Endothelial cell (in vitro differentiated cells): ENCODE measurements around the gene PCDHB11. TPM values are rescaled to one million over a fixed set of nuclear protein-coding genes. Genes with fewer than 3 reads are reported as not detected.
"Not testable (repeated sequence)": the region's sequence is repeated elsewhere in the genome, so short reads cannot be mapped to it uniquely, and the experiment has no call there.

Experiments
- DNase-seq: peaks from one replicate; pipeline ENCODE4 v3.0.0; 2021; ENCODE audit warnings: low spot score
- H3K27ac Mint-ChIP-seq: one replicate; pipeline ENCODE4 v1.8.0; 2021; ENCODE audit warnings: mixed read lengths, inconsistent platforms; ENCODE audit not compliant: unreplicated experiment
- H3K27me3 Mint-ChIP-seq: one replicate; pipeline ENCODE4 v1.8.0; 2021; ENCODE audit warnings: mild to moderate bottlenecking, moderate library complexity, mixed read lengths, inconsistent platforms; ENCODE audit not compliant: unreplicated experiment
- H3K36me3 Mint-ChIP-seq: one replicate; pipeline ENCODE4 v1.8.0; 2021; ENCODE audit warnings: mild to moderate bottlenecking, low read depth, mixed read lengths, inconsistent platforms; ENCODE audit not compliant: unreplicated experiment
- H3K4me1 Mint-ChIP-seq: one replicate; pipeline ENCODE4 v1.8.0; 2021; ENCODE audit warnings: mild to moderate bottlenecking, mixed read lengths, inconsistent platforms; ENCODE audit not compliant: unreplicated experiment
- H3K4me3 Mint-ChIP-seq: one replicate; pipeline ENCODE4 v1.8.0; 2021; ENCODE audit warnings: mild to moderate bottlenecking, mixed read lengths, inconsistent platforms; ENCODE audit not compliant: unreplicated experiment
- H3K9me3 Mint-ChIP-seq: one replicate; pipeline ENCODE4 v1.8.0; 2021; ENCODE audit warnings: mixed read lengths, inconsistent platforms; ENCODE audit not compliant: unreplicated experiment
- CTCF ChIP-seq: fragments of 200-600 bp; sonication (generic); IDR thresholded peaks from one replicate; pipeline ENCODE4 v1.5.0; 2021; ENCODE audit warnings: antibody characterized with exemption; ENCODE audit not compliant: unreplicated experiment
- long read RNA-seq: library from polyadenylated mRNA; unstranded; transcript quantifications from one replicate; pipeline ENCODE4 v2.0.0, GENCODE V29; 2020; ENCODE audit not compliant: unreplicated experiment
- total RNA-seq: library from RNA; stranded (reverse); fragmentation: NEBNext Ultra II Directional; extraction: Animal tissue kit (Norgen Biotek cat#: 25700); gene quantifications from one replicate; pipeline ENCODE4 v1.2.1, GENCODE V29; 2021; ENCODE audit not compliant: unreplicated experiment

Gene PCDHB11
- 6.4 TPM for total RNA-seq
- long read RNA-seq, result 0 reads

GRCh38 chr5:141199359-141200235, at the start of gene PCDHB11:
TSS of gene PCDHB11 (plus strand) at chr5:141199627. CDS start at chr5:141199775, 148 bp downstream.
- Mint-ChIP-seq H3K4me1 (peaks cover 2% of the 10 kb centered on the region), H3K27me3 (peaks cover 6% of the 10 kb centered on the region), H3K27ac (no peak within 1 kb of the TSS), H3K9me3 (peaks cover 11% of the 10 kb centered on the region), H3K4me3 (peak within 1 kb of the TSS; percentile 76), H3K36me3 (peaks cover 36% of the 10 kb centered on the region)
- TF ChIP-seq CTCF, result peak; percentile 56
- peak; percentile 33 for DNase-seq

GRCh38 chr5:141149812-141150211, 49.6 kb upstream of the PCDHB11 start, which contains the start of gene PCDHB6:
TSS of gene PCDHB6 (plus strand) at chr5:141150057. CDS start at chr5:141150258, 201 bp downstream.
- no peak for DNase-seq
- Mint-ChIP-seq H3K9me3 (no peaks in the 10 kb centered on the region), H3K27ac (no peak within 1 kb of the TSS)

GRCh38 chr5:141150224-141150992, 49.0 kb upstream of the PCDHB11 start:
- Mint-ChIP-seq H3K27me3 (no peaks in the 10 kb centered on the region), H3K36me3 (peaks cover 16% of the 10 kb centered on the region), H3K4me1 (no peaks in the 10 kb centered on the region), H3K4me3 (peak overlapping the region; percentile 29), H3K9me3 (no peaks in the 10 kb centered on the region), H3K27ac (no peak overlapping the region)
- DNase-seq, result no peak
- no peak for TF ChIP-seq CTCF

More at GRCh38 chr5:141149812-141150211, 49.6 kb upstream of the PCDHB11 start, which contains the start of gene PCDHB6:
- Mint-ChIP-seq H3K4me3 (peak within 1 kb of the TSS; percentile 57), H3K36me3 (peaks cover 16% of the 10 kb centered on the region), H3K4me1 (no peaks in the 10 kb centered on the region), H3K27me3 (no peaks in the 10 kb centered on the region)
- no peak for TF ChIP-seq CTCF

GRCh38 chr5:141150993-141151325, 48.5 kb upstream of the PCDHB11 start:
- peaks cover 16% of the 10 kb centered on the region for H3K36me3 Mint-ChIP-seq
- H3K9me3 Mint-ChIP-seq, result no peaks in the 10 kb centered on the region
- H3K4me1 Mint-ChIP-seq, result no peaks in the 10 kb centered on the region
- H3K4me3 Mint-ChIP-seq, result peak overlapping the region; percentile 57
- no peak for TF ChIP-seq CTCF
- DNase-seq, result no peak
- no peaks in the 10 kb centered on the region for H3K27me3 Mint-ChIP-seq
- no peak overlapping the region for H3K27ac Mint-ChIP-seq

GRCh38 chr5:141151632-141152031, 47.8 kb upstream of the PCDHB11 start:
- H3K27me3 Mint-ChIP-seq, H3K27ac Mint-ChIP-seq, H3K9me3 Mint-ChIP-seq, H3K4me3 Mint-ChIP-seq, H3K4me1 Mint-ChIP-seq, DNase-seq: not testable (repeated sequence)
- H3K36me3 Mint-ChIP-seq, result peaks cover 21% of the 10 kb centered on the region

- Mint-ChIP-seq H3K36me3 (peaks cover 25% of the 10 kb centered on the region), H3K4me3 (peak overlapping the region; percentile 71)
- not testable (repeated sequence) for H3K4me1 Mint-ChIP-seq, H3K9me3 Mint-ChIP-seq, DNase-seq, H3K27me3 Mint-ChIP-seq, H3K27ac Mint-ChIP-seq
These were observed 47.3 kb upstream of the PCDHB11 start for GRCh38 chr5:141152096-141152495.
